SK-N-SH treated with all-trans-retinoic acid at 6 μM for 48 hours (cell line): Measurements from ENCODE around the gene TWSG1.

ENCODE experiments used
- OSR1 ChIP-seq: fragments of 250-450 bp; sonication (Bioruptor Pico); IDR thresholded peaks from 2 replicates; pipeline ENCODE4 v1.8.0; 2022; ENCODE audit warnings: moderate library complexity, mild to moderate bottlenecking, inconsistent platforms
- PATZ1 ChIP-seq: fragments of 250-450 bp; sonication (Bioruptor Pico); IDR thresholded peaks from 2 replicates; pipeline ENCODE4 v1.8.0; 2020; ENCODE audit warnings: mild to moderate bottlenecking, moderate library complexity, borderline replicate concordance
- ZFP30 ChIP-seq: fragments of 450-650 bp; formaldehyde crosslinking; IDR thresholded peaks from 2 replicates; pipeline ENCODE4 v1.5.0; 2022; ENCODE audit warnings: mild to moderate bottlenecking, moderate library complexity

- TF ChIP-seq ZFP30 (CRISPR knock-in tag): no peak
- TF ChIP-seq PATZ1 (CRISPR knock-in tag): no peak
- no peak for TF ChIP-seq OSR1 (CRISPR knock-in tag)
Measured at GRCh38 chr18:9421096-9421900, 86.7 kb downstream of the TWSG1 start.
